Umbilical cord (tissue), 2 donors: ENCODE data around the gene PHACTR3. TPM values are rescaled to one million over a fixed set of nuclear protein-coding genes. Genes with fewer than 3 reads are reported as not detected.

Source experiments
- DNase-seq: peaks from one replicate; pipeline ENCODE4 v3.0.0-alpha.2; 2015; ENCODE audit warnings: low spot score
- total RNA-seq: library from RNA; depleted of rRNA; stranded (reverse); fragments of >200 nt; gene quantifications from one replicate; pipeline ENCODE4 v1.2.3, GENCODE V29; 2014; ENCODE audit warnings: low replicate concordance; ENCODE audit not compliant: insufficient read depth

PHACTR3 gene
- total RNA-seq, 1 donor from 2014 or later, result 5.1 TPM

DNA sequence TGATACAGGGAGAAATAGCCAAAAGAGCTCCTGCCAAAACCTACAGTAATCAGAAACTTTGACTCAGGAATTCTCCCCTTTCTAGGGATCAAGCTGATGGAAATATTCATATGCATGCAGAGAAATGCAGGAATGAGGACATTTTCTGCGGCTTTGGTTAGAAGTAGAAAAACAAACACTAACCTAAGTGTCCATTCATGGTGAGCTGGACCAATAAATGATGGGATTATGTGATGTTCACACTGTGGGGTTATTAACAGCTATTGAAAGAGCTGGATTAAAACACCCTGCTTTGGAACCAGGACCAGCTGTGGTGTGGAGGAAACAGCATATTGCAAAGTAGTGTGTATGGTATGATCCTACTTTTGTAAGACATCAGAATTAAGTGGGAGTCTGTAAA is 186.0 kb downstream of the PHACTR3 start:
- no peak for DNase-seq

DNA sequence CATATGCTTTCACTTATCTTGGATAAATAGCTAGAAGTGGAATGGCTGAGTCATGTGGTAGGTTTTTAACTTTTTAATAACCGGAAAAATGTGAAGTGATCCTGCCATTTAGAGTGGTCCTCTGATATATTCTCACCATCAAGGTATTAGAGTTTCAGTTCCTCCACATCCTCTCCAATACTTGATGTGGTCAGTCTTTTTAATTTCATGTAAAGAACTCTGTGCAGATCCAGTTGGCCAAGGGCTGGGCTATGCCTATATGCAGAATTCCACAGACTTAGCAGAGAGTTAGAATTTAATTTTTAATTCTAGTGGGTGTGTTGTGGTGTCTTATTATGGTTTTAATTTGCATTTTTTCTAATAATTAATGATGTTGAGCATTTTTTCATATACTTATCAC is 188.0 kb downstream of the PHACTR3 start:
- no peak for DNase-seq

DNA sequence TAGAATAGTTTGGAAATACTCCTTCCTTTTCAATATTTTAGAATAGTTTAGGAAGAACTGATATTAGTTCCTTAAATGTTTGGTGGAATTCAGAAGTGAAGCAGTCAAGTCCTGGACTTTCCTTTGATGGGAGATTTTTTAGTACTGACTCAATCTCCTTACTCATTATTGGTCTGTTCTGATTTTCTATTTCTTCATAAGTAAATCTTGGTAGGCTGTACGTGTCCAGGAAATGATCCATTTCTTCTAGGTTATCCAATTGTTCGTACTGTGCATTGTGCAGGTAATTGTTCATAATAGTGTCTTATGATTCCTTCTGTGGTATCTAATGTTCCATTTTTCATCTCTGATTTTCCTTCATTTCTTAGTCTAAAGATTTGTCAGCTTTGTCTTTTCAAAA is 190.2 kb downstream of the PHACTR3 start:
- DNase-seq, result no peak

DNA sequence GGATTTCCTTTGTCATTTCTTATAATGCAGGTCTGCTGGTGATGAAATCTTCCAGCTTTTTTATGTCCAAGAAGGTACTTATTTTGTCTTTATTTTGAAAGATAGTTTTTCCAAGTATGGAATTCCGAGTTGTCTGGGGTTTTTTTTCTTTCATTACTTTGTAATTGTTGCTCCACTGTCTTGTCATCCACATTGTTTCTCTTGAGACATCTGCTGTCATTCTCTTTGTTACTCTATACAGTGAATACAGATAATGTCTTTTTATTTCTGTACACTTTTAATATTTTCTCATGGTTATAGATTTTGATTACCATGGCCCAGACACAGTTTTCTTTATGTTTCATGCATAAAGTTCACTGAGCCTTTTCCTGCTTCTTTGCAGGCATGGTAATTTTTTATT is 196.0 kb downstream of the PHACTR3 start:
- DNase-seq, result no peak

DNA sequence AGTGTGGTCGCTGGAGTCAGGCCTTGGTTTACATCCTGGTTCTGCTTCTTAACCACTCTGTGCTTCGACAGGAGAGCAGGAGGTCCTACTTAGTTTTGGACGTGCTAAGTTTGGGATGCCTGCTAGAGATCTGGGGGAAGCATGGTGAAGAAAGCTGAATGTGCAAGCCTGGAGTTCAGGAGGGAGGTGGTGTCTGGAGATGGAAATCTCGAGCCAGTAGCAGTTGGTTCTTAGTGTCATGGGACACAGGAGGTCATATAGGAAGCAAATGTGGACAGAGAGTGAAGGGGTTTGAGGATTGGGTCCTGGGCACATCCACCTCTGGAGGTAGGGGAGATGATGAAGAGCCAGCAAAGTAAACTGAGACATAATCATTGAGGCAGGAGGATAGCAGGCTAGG is 197.7 kb downstream of the PHACTR3 start:
- no peak for DNase-seq

DNA sequence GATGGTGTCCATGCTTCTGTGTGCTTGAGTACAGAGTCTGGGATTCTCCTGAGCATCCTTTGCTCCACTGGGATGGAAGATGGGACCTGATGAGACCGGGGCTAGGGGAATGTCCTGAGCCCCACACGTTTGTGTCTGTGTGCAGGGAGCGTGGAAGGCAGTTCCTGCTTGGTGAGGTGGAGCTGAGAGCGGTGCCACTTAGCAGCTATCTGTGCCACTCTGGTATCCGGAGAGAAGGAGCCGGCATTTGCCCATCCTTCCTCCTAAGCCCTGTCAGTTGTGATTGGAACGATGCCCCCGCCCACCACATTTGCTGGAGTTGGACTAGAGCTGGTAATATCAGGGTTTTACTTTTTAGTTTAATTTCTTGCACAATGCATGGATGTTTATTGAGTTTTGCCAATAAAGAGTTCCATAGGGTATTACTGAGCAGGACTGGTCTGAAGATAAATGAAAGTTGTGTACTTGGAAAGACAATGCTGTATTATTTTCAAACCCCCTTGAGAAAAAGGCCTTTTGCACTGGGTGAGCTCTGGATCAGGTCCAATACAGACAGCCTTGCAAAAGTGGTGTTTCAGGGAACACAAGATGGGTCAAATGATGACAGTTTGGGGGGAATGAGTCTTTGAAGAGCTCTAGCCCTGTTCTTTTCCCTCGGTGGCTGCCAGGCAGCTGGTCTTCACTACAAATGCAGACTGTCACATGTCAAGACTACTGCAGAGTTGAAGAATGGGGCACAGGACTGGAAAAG is 198.3 kb downstream of the PHACTR3 start:
- DNase-seq, result no peak

DNA sequence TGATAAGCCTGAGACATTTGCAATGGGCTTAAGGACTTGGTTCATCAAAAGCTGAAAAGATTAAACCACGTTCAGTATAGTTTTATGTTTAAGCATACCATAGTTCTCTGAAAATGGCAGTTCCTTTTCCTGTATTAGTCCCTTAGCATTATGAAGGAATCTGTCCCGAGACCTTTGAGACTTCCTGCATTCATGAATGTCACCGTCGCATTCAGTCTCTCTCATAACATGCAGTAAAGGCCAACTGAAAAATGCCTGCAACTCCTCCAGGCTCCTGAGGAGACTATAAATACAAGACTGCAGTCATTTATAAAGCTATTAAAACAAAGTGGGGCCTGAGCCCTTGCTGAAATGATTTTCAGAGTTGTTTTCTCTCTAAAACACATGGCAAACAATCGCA is 200.0 kb downstream of the PHACTR3 start:
- DNase-seq, result peak; percentile 19

DNA sequence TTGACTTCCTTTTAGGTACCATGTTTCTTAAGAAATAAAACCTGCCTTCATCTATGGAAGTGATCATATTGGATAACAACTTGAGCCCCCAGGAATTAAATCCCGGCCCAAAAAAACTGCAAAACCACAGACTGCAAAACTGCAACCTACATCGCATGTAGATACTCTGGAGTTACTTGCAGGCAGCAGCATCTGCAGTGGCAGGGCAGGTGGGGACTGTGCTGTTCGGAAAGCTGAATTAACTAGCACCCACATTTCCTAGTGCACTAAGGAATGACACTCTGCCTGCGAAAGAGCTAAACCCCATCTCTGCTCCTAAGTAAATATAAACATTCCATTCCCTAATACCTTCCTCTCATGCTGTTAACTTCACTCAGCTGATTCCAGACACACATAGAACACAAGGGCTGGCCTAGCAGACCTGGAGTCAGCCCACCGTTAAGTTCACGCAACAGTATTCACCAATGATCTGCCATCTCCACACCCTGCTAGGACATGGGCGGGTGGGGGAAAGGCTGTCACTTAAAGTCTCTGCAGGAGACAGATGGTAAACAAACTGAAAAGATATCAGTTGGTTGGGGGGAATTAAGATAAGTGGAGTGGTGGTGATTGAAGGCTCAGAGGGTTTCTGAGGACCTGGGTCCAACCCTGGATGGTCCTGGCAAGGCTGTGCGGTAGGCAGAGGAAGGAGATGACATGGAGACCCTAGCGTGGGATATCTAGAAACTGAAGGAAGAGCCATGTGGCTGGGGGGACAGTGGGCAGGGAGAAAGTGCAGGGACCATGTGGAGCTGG is 200.7 kb downstream of the PHACTR3 start:
- no peak for DNase-seq

DNA sequence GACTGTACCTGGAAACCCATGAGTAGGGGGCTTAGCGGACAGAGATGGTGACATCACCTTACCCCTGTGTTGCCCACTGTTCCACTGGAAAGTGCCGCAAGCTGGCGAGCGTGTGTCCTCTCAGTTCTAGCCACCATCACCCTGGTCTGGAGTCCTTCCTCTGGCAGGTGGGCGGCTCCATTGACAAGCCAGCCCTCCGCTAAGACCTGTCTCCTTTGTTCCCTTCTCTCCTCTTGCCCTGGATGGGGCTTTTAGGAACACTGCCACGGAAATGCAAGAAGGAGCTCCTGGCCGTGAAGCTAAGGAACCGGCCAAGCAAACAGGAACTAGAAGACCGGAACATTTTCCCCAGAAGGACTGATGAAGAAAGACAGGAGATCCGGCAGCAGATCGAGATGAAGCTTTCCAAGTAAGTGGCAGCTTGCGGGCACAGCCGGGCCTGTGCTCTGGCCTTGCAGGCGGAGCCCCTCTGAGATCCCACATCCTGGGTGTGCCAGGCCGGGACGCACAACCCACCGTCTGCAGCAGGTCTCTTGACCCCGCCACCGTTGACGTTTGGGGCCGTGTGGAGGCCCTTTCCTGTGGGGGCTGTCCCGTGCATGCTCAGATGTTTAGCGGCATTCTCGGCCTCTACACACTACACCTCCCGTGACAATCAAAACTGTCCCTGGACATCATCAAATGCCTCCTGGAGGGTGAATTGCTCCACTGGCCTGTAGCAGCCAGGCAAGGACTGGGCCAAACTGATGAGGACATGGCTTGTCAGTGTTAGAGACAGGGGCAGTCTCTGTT is 201.6 kb downstream of the PHACTR3 start:
- DNase-seq, result no peak

DNA sequence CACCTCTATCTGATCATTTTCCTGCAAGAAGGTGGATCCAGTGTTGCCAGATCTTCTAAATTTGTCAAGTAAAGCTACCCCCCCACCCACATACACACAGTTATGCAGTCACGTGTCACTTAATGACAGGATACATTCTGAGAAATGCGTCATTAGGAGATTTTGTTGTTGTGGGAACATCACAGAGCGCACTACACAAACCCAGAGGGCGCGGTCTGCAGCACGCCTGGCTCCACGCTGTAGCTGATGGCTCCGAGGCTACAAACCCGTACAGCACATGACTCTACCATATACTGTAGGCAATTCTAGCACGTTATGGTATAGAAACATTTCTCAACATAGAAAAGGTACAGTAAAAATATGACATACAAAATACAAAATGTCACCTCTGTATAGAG is 202.2 kb downstream of the PHACTR3 start:
- no peak for DNase-seq

DNA sequence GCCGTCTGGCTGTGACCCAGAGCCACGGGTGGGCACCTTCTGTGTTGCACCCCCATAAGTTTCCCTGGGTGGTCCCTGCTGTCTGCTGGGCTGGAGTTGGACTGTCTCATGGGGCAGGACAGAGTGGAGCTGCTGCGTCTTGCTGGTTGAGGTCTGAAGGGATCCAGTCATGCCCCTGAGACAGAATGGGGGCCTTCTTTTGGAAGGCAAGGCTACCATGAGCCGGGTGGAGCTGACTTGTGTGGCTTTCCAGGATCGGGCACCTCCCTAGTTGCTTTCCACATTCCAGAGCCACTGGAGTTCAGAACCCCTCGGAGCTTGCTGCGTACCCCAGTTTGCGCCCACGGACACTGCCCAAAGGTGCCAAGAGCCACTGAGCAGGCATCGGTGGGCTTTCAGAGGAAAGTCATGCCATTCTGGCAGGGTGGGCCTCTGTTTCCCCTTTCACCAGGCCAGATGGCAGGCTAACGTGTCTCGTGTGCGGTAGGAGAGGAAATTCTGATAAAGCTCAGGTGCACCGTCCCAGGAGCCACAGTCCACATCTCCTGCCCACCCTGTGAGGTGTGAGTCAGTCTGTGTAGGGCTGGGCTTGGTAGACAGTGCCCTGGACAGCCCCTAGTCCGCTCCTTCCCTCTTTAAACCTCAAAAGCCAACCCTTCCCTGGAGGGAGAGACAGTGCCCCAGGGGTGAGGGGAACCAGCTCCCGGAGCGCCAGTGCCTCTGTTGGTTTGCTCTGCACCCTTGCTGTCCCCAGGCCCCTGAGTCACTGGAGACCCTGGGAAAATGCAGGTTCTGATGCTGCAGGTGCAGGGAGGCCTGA is 203.8 kb downstream of the PHACTR3 start:
- no peak for DNase-seq

DNA sequence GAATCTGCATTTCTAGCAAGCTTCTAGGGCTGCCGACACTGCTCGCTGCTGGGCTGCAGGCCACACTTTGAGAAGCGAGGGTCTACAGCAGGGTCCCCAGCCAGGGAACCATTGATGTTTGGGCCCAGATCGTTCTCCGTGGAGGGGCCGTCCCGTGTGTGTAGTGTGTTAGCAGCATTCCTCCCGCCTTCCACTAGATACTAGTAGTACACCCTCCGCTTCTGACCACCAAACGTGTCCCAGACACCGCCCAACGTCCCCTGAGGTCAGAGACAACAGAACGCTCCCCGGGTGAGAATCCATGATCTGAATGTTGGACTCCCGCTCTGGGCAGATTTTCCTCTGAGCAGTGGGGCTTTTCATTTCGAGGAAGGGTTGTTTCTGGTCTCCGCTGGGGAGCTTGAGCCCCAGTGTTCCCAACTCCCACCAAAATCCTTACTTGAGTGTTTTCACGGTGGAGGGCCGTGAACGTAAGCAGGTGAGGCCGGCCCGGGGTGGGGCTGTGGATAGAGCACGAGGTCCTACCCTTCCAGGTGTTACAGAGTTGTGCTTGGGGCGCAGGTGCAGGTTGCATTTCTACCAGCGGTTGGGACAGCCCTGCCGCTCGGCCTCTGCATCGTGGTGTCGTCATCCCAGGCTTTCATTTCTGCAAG is 204.5 kb downstream of the PHACTR3 start:
- no peak for DNase-seq

DNA sequence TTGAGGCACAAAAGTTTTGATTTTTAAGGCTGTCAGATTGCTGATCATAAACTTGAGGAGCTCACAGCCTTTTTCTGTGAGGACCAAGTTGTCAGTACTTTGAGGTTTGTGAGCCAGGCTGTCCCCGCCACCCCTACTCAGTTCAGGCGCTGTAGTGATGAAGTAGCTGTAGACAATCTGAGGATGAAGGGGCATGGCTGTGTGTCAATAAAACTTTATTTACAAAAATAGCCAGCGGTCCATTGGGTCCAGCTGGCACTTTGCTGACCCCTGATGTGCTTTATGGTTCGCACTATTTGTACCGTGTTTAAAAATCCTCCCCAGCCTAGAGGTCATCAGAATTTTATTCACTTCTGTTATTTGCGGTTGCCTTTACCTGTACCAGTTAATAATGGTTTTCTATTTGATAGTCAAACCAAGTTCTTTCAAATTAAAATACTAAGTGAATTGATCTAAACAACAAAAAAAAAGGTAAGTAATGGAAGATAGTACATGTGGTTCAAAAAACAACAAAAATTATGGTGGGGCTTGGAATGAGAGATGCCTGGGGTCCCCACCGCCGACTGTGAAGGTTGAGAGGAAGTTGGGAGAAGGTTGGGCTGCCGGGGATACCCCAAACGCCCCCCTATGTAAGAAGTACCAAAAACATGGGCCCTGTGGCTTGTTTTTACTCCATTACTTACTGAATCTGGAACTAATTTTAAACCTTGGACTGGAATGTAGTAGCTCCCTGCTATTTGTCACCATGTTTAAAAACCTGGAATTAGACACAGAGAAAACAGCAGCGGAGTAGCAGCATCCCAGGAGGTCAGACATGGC is 205.5 kb downstream of the PHACTR3 start:
- DNase-seq, result no peak

DNA sequence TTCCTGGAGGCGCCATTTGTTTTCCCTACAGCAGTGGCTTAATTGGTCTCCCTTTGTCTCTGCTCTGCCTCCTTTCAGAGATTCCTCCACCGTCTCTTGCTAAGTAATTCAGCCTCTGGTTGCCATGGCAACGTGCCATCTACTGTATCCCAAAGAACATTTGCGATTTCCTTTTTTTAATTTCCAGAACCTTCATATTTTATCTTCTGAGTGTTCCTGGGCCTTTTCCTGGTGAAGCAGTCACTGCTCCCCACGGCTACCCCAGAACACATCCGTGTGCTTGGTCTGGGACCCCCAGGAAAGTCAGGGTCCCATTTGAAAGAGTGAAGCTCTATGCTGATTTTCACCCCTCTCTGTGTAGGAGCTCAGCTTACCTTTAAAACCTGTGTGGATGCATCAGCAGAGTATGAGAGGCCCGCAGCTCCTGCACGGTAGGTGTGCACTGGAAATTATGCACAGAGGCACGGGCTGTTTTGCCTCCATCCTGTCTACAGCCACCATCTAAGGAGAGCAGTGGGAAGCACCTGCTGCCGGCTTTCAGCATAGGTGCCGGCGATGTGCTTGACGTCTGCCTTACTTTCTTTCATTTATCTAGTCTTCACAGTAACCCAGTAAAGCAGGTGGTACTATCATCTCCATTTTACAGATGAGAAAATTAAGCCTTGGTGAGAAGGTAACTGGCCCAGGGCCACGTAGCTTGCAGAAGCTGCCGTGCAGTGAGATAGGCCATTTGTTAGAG is 206.3 kb downstream of the PHACTR3 start:
- no peak for DNase-seq

DNA sequence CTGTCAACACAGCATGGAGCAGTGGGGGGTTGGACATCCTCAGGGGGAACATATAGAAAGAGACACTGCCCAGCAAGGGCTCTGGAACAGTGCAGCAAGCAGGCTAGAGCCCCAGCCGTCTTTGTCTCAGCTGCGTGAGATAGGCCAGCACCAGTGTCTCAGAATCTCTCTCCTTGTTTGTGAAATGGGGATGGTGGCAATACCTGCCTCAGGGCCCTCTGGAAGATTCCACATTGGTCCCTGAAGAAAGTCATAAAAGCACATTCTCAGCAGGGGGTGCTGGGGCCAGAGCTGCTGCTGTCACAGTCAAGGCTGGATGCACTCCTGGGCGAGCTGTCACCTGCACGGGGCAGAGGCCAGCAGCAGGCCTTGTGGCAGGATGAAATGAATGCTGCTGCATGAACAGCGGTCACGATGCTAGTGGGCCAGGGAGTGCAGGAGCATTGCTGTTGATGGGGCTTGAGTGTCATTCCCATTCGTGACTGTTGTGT is 207.4 kb downstream of the PHACTR3 start:
- DNase-seq, result no peak

DNA sequence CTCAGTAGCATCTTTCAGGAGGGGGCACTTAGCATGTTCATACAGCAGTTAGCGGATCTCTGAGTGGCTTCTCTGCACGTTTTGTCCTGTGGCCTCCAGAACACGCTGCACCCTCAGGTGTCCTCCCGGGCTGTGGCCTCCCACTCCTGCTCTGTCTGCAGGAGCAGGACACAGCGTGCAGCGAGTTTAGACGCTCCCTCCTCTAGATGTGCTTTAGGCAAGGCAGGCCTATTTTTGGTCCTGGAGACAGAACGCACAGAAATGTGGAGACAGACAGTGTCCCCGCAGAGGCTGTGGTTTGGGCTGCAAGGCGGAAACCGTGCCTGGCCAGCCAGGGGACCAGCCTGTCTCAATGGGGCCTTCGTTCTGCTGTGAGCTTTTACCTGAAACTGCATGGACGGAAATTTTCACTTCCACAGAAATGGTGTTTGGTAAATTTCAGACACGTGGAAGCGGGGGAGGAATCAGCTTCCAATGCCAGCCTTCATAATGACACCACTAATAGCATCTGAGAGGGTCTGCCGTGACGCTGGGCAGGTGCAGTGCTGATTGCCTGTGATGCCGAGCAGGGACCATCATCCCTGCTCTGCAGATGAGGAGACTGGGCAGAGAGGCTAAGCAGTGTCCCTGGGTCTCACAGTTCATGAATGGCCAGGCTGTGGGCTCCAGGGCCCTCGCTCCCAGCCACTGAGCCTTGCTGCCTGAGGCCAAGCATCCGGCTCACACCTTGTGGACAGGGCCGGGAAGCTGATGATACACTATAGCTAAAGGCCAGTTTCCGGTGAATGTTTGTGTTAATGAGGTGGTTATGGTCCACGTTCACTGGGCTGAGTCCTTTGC is 208.2 kb downstream of the PHACTR3 start:
- no peak for DNase-seq

DNA sequence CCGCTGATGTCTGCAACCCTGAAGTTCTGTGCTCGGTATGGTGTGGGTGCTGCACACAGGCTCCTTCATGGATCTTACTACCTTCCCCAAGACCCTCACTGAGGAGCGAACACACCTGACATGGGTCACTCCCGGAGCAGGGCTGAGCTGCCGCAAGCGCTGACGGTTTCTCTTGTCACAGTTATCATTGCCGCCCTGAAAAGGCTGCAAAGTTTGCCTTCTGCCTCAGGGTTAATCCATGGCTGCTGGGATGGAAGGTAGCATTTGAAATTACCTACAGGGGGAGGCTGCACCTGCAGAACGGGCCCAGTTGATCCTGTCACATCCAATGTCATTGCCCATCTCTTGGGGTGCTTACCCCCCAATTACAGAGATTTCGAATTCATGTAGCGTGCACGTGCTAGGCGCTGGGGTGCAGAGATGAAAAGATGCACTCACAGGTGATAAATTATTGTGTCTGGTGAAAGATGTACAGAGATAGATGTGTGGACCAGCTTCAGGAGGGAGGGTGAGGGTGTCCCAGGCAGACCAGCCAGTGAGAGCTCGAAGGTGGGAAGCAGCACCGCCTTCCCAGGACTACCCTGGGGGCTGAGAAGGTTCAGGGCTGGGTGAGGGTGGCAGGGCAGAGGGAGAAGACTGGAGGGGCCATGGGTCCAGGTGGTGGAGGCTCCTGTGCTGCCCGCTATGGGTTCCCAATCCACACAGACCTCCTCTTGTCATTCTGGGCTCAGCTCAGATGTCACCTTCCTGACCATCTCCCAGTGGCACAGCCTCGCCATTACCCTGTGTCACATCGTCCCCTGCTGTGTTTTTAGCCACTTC is 209.0 kb downstream of the PHACTR3 start:
- DNase-seq, result no peak
